Epithelial cell of proximal tubule (primary cell): ENCODE measurements around the gene PCCA. TPM values are rescaled to one million over a fixed set of nuclear protein-coding genes. Genes with fewer than 3 reads are reported as not detected.
"Not testable (repeated sequence)": the region's sequence is repeated elsewhere in the genome, so short reads cannot be mapped to it uniquely, and the experiment has no call there.

ENCODE experiments used
- DNase-seq: peaks from one replicate; pipeline ENCODE4 v3.0.0-alpha.2; 2011; ENCODE audit warnings: low read depth
- H3K4me3 ChIP-seq: 2 replicates; pipeline ENCODE4 v1.5.1; 2011; ENCODE audit warnings: low read depth, mild to moderate bottlenecking, low read length
- CTCF ChIP-seq: conservative IDR thresholded peaks from 2 replicates; pipeline ENCODE4 v1.5.1; 2012; ENCODE audit warnings: low read depth, mild to moderate bottlenecking, low read length
- total RNA-seq: library from RNA; depleted of rRNA; stranded (reverse); fragments of >200 nt; gene quantifications from 2 replicates; pipeline ENCODE4 v1.2.3, GENCODE V29; 2015

Gene PCCA
- total RNA-seq, 1 donor from 2014 or later, result 17.8 TPM

DNA sequence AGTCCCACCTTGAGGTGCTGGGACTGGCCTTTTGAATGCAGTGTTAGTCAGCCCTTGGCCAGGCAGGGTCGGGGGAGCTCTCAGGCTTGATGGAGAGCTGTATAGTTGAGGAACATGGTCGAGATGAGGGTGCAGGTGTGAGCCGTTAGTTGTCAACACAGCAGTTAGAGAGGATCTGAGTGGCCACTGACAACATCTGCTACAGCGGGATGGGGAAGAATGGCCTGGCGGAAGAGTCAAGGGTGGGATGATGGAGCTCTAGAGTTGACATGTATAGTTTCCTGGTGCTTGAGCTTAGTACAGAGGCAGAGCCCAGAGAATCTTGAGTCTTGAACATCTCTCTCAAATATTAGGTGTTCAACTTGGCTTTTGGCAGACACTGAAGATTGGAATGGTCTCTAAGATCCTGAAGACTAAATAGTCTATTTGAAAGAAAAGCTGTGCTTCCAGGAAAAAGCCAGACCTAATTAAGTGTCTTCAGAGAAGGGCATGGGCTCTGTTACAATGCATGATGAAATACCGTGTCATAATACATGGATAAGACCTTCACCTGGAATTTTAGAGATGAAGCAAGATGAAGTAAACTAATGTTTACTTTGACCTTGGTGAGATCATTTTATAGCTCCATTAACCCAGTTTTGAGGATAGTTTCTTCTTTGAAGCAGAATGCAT, 9.7 kb downstream of the PCCA start:
- H3K4me3 ChIP-seq, result no peak overlapping the region
- no peak for DNase-seq
- no peak for TF ChIP-seq CTCF

- not testable (repeated sequence) for DNase-seq, H3K4me3 ChIP-seq
Observed at GRCh38 chr13:100099117-100099445, 10.2 kb downstream of the PCCA start.

GRCh38 chr13:100100115-100100879, 11.4 kb downstream of the PCCA start:
- peak overlapping the region; percentile 18 for H3K4me3 ChIP-seq
- DNase-seq, result peak; percentile 98
- no peak for TF ChIP-seq CTCF

GRCh38 chr13:100102042-100102441, 13.1 kb downstream of the PCCA start:
- no peak for TF ChIP-seq CTCF
- DNase-seq, result no peak
- H3K4me3 ChIP-seq, result no peak overlapping the region

- no peak for TF ChIP-seq CTCF
- no peak for DNase-seq
- H3K4me3 ChIP-seq, result no peak overlapping the region
Observed at GRCh38 chr13:100106005-100106404, 17.1 kb downstream of the PCCA start.

DNA sequence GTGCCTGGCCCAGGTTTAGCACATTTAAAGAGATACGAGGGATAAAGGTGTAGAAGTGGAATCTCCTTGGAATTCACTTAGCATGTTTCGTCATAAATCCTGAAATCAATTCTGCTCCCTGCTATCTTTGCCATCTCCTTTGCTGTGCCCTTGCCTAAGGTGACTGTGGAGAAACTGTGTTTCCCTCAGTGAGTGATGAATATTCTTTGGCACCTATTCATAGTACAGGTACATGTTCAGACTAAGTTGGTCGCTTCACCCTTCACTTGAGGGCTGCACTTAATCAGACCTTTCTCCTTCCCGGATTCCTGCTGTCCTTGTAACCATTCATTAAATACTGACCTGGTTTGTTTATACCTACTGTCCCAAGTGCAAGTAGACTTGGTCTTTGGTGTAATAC, 17.8 kb downstream of the PCCA start:
- no peak for DNase-seq
- no peak overlapping the region for H3K4me3 ChIP-seq
- no peak for TF ChIP-seq CTCF

DNA sequence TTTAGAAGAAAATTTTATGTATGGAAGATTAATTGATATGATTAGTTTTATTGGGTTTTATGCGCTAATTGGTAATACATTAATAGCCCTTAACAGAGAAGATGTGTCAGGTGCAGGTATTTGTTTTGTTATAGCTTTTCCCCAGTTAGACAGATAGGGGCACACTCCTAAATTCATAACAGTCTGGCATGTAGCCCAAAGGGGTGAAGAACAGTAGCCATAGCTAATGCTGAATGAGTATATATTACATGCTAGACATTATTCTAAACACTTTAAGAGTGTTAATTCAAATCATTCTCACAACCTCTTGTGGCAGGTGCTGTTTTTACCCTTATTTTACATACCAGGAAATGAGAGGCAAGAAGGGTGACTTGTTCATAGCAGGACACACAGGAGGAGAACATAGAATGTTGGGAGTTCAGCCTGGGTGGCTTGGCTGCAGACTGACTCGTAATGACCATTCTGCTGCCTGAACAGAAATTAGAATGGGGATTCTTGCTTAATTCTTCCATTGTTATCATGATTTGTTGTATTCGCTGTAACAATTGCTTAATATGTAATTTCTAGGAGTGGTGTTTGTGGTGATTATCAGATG, 20.1 kb downstream of the PCCA start:
- no peak overlapping the region for H3K4me3 ChIP-seq
- TF ChIP-seq CTCF, result no peak
- DNase-seq, result no peak
